A549 (cell line): Measurements from ENCODE around the gene GARIN1A. TPM values are rescaled to one million over a fixed set of nuclear protein-coding genes. Genes with fewer than 3 reads are reported as not detected.

Source experiments
- ATAC-seq, 2 experiments: fragments of 200-7000 bp in 1 of 2; fragments of >200 bp in 1 of 2; cut with Nextera tagmentation in 1 of 2; cut with Tn5 transposase in 1 of 2; 3 replicates each; pipeline versions ENCODE4 v1.8.0 to v1.9.1; 2018 to 2020; ENCODE audit warnings: mild to moderate bottlenecking in 1 of 2, moderate library complexity in 1 of 2
- CTCF ChIA-PET: fragments of 300-600 bp; sonication (Branson Sonifier 250); formaldehyde crosslinking; extraction: SDS; loops from one replicate; lab custom pipeline; 2021; ENCODE audit warnings: antibody characterized with exemption, inconsistent platforms; lab: Yijun Ruan, JAX
- POLR2A ChIA-PET: fragments of 350-600 bp; formaldehyde crosslinking; extraction: SDS; loops from one replicate; lab custom pipeline; 2021; ENCODE audit warnings: antibody characterized with exemption, inconsistent platforms; lab: Yijun Ruan, JAX
- DNase-seq, 2 experiments: peaks; one replicate each; pipeline versions ENCODE4 v3.0.0 to v3.0.0-alpha.2; 2011 to 2016; ENCODE audit warnings: low read depth in 1 of 2, low spot score in 1 of 2
- FAIRE-seq: peaks from 2 replicates; lab custom pipeline; 2011; peaks lifted over from hg19 to GRCh38; lab: Jason Lieb, UNC
- H3K27ac ChIP-seq, 2 experiments: fragments of >200 bp; sonication (Bioruptor Twin); formaldehyde crosslinking; 3 replicates each; pipeline ENCODE4 v1.5.1; 2016 to 2017
- H3K4me1 ChIP-seq: fragments of >200 bp; sonication (Bioruptor Twin); formaldehyde crosslinking; 3 replicates; pipeline ENCODE4 v1.6.1; 2016
- H3K4me2 ChIP-seq: fragments of >200 bp; sonication (Bioruptor Twin); formaldehyde crosslinking; 3 replicates; pipeline ENCODE4 v1.6.1; 2016
- H3K4me3 ChIP-seq: fragments of >200 bp; sonication (Bioruptor Twin); formaldehyde crosslinking; 3 replicates; pipeline ENCODE4 v1.5.1; 2016
- H3K9me3 ChIP-seq: fragments of >200 bp; sonication (Bioruptor Twin); formaldehyde crosslinking; 3 replicates; pipeline ENCODE4 v1.6.1; 2016
- BHLHE40 ChIP-seq: IDR thresholded peaks from 2 replicates; pipeline ENCODE4 v1.6.1; 2012; ENCODE audit warnings: low read depth, low read length, inconsistent platforms
- CBX2 ChIP-seq: fragments of 200-600 bp; sonication (generic); IDR thresholded peaks from 2 replicates; pipeline ENCODE4 v1.6.1; 2016; ENCODE audit warnings: low read depth, mild to moderate bottlenecking, borderline replicate concordance
- CEBPB ChIP-seq, 2 experiments: fragments of >200 bp in 1 of 2; sonication (Bioruptor Twin) in 1 of 2; formaldehyde crosslinking in 1 of 2; IDR thresholded peaks; 2 replicates each; pipeline ENCODE4 v1.6.1; 2012 to 2016
- CTCF ChIP-seq: fragments of >200 bp; sonication (Bioruptor Twin); formaldehyde crosslinking; IDR thresholded peaks from 3 replicates; pipeline ENCODE4 v1.5.1; 2016
- E2F6 ChIP-seq: IDR thresholded peaks from 2 replicates; pipeline ENCODE4 v1.6.1; 2012; ENCODE audit warnings: low read depth, borderline replicate concordance
- ESRRA ChIP-seq: fragments of 150-350 bp; IDR thresholded peaks from 2 replicates; pipeline ENCODE4 v1.6.1; 2014; ENCODE audit warnings: mild to moderate bottlenecking, low read length, borderline replicate concordance
- FOXS1 ChIP-seq: fragments of 250-450 bp; sonication (Bioruptor Pico); IDR thresholded peaks from 2 replicates; pipeline ENCODE4 v1.5.0; 2020; ENCODE audit warnings: mild to moderate bottlenecking, moderate library complexity
- HDAC2 ChIP-seq: fragments of 200-600 bp; sonication (generic); IDR thresholded peaks from 2 replicates; pipeline ENCODE4 v1.6.1; 2016
- JUN ChIP-seq, 2 experiments: fragments of >200 bp; sonication (Bioruptor Twin); formaldehyde crosslinking; IDR thresholded peaks; 2 replicates in 1 of 2; 3 replicates in 1 of 2; pipeline ENCODE4 v1.6.1; 2016 to 2017
- JUNB ChIP-seq: fragments of >200 bp; sonication (Bioruptor Twin); formaldehyde crosslinking; IDR thresholded peaks from 2 replicates; pipeline ENCODE4 v1.6.1; 2016
- KDM1A ChIP-seq: fragments of 200-600 bp; sonication (generic); IDR thresholded peaks from 2 replicates; pipeline ENCODE4 v1.6.1; 2016; ENCODE audit warnings: low read depth, mild to moderate bottlenecking
- KDM5A ChIP-seq: fragments of 200-600 bp; sonication (generic); IDR thresholded peaks from 2 replicates; pipeline ENCODE4 v1.6.1; 2016; ENCODE audit warnings: antibody characterized with exemption, mild to moderate bottlenecking
- MAFK ChIP-seq: fragments of 450-650 bp; IDR thresholded peaks from 2 replicates; pipeline ENCODE4 v1.6.1; 2014; ENCODE audit not compliant: partially characterized antibody
- MYC ChIP-seq: IDR thresholded peaks from 2 replicates; pipeline ENCODE4 v1.6.1; 2012; ENCODE audit warnings: mild to moderate bottlenecking, inconsistent platforms, low read length, improper control_type of control experiment, borderline replicate concordance
- POLR2AphosphoS2 ChIP-seq: conservative IDR thresholded peaks from 2 replicates; pipeline ENCODE4 v1.6.1; 2012; ENCODE audit warnings: low read length, improper control_type of control experiment, inconsistent platforms
- SREBF2 ChIP-seq: fragments of 450-650 bp; IDR thresholded peaks from 2 replicates; pipeline ENCODE4 v1.6.1; 2014; ENCODE audit warnings: mild to moderate bottlenecking, moderate library complexity
- TFCP2L1 ChIP-seq: fragments of 250-450 bp; sonication (Bioruptor Pico); IDR thresholded peaks from 2 replicates; pipeline ENCODE4 v1.5.0; 2021; ENCODE audit warnings: mild to moderate bottlenecking
- TP53 ChIP-seq: fragments of 250-450 bp; sonication (Bioruptor Pico); IDR thresholded peaks from 2 replicates; pipeline ENCODE4 v1.5.0; 2021; ENCODE audit warnings: mild to moderate bottlenecking, moderate library complexity
- ZC3H11A ChIP-seq: fragments of 450-650 bp; IDR thresholded peaks from 2 replicates; pipeline ENCODE4 v1.6.1; 2014; ENCODE audit warnings: antibody characterized with exemption, mild to moderate bottlenecking
- ZNF302 ChIP-seq: fragments of 250-450 bp; sonication (Bioruptor Pico); IDR thresholded peaks from 2 replicates; pipeline ENCODE4 v1.9.0; 2021; ENCODE audit warnings: inconsistent platforms, mild to moderate bottlenecking, moderate library complexity
- WGBS: methylation state at CpG from one replicate; pipeline ENCODE4 v1.1.6; 2017; ENCODE audit errors: missing lambda C conversion rate; 5-methylcytosine and 5-hydroxymethylcytosine counted together
- polyA plus RNA-seq, 4 experiments: library from polyadenylated mRNA; depleted of rRNA in 3 of 4; stranded (reverse); fragments of >200 nt; fragmentation: RNase III in 1 of 4; extraction: RNeasy Plus Mini Kit Qiagen cat#74134 plus additional on column Dnase treatment in 1 of 4; gene quantifications; 2 replicates in 3 of 4; 3 replicates in 1 of 4; pipeline ENCODE4 v1.2.3, GENCODE V29; 2011 to 2017
- TF ChIP-seq, protein P1 (sequence below): fragments of 200-600 bp; sonication (generic); IDR thresholded peaks from 2 replicates; pipeline ENCODE4 v1.6.1; 2016; ENCODE audit warnings: antibody characterized with exemption, mild to moderate bottlenecking, moderate library complexity
- TF ChIP-seq, protein P2 (sequence below): fragments of >200 bp; sonication (Bioruptor Twin); formaldehyde crosslinking; IDR thresholded peaks from 3 replicates; pipeline ENCODE4 v1.6.1; 2016
- TF ChIP-seq, protein P3 (sequence below): IDR thresholded peaks from 2 replicates; pipeline ENCODE4 v1.6.1; 2012

The GARIN1A gene
- polyA plus RNA-seq, 2 of the 4 experiments (the other 2 are of a cell fraction): 0.30 to 0.37 TPM

GRCh38 chr7:128710481-128710880 lies 38.4 kb downstream of the GARIN1A start:
- no peak for DNase-seq
- TF ChIP-seq CEBPB (IDR thresholded peaks at IDR 0.05) (0 out of 4 replicates have a peak, but pooled peaks of 1 of the 2 experiments have one; percentile 9), ZC3H11A (no peak)
- TF ChIP-seq, all 56 proteins: peak for 1
- Histone ChIP-seq H3K4me3 (no peak overlapping the region), H3K27ac (no peak overlapping the region), H3K4me1 (no peaks in the 10 kb centered on the region), H3K9me3 (no peaks in the 10 kb centered on the region), H3K4me2 (no peak overlapping the region)
- ChIA-PET CTCF (interaction anchor here (0.6 to 1.5 kb wide), 2 partner anchors 30 to 285 kb away, joined by 3 read pairs; no protein-coding TSS in a partner anchor), POLR2A (no interaction called here)
- WGBS: 79% methylated on average over 6 of the region's 6 CpGs
- FAIRE-seq (no peak), ATAC-seq (no peak)

DNA sequence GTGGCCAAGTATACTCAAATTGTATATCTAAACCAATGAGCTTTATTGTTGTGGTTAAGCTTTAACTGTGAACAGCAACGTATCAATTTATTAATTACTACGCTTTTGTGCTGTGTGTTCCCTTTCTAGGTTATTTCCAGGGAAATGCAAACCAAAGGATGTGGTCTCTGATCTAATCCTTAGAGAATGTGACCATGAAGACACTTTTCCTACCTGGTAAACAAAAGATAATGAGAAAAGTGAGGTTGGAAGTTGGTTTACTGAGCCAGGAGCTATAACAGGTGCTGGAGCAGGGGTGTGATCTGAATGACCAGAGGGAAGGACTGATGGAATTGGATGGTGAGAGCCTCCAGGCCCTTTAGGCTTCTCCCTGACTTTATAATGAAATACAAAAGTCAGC lies 41.7 kb downstream of the GARIN1A start:
- no peak overlapping the region for H3K4me3 ChIP-seq
- no peaks in the 10 kb centered on the region for H3K9me3 ChIP-seq
- no peaks in the 10 kb centered on the region for H3K4me1 ChIP-seq
- no peak overlapping the region for H3K27ac ChIP-seq
- no peak for DNase-seq
- POLR2A ChIA-PET: no interaction called here
- no peak overlapping the region for H3K4me2 ChIP-seq
- TF ChIP-seq CTCF (no peak), JUNB (no peak), CBX2 (no peak), MAFK (no peak), POLR2AphosphoS2 (no peak), SREBF2 (no peak), MYC (no peak), TP53 (CRISPR knock-in tag) (no peak), HDAC2 (no peak), JUN (IDR thresholded peaks at IDR 0.05) (no peak), ZNF302 (CRISPR knock-in tag) (no peak)
- TF ChIP-seq, protein P1, sequence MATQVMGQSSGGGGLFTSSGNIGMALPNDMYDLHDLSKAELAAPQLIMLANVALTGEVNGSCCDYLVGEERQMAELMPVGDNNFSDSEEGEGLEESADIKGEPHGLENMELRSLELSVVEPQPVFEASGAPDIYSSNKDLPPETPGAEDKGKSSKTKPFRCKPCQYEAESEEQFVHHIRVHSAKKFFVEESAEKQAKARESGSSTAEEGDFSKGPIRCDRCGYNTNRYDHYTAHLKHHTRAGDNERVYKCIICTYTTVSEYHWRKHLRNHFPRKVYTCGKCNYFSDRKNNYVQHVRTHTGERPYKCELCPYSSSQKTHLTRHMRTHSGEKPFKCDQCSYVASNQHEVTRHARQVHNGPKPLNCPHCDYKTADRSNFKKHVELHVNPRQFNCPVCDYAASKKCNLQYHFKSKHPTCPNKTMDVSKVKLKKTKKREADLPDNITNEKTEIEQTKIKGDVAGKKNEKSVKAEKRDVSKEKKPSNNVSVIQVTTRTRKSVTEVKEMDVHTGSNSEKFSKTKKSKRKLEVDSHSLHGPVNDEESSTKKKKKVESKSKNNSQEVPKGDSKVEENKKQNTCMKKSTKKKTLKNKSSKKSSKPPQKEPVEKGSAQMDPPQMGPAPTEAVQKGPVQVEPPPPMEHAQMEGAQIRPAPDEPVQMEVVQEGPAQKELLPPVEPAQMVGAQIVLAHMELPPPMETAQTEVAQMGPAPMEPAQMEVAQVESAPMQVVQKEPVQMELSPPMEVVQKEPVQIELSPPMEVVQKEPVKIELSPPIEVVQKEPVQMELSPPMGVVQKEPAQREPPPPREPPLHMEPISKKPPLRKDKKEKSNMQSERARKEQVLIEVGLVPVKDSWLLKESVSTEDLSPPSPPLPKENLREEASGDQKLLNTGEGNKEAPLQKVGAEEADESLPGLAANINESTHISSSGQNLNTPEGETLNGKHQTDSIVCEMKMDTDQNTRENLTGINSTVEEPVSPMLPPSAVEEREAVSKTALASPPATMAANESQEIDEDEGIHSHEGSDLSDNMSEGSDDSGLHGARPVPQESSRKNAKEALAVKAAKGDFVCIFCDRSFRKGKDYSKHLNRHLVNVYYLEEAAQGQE: no peak
- TF ChIP-seq, all 56 proteins: peak for 0
- FAIRE-seq (no peak), ATAC-seq (no peak)
- 86% methylated on average over 2 of the region's 2 CpGs for WGBS
- CTCF ChIA-PET: interaction anchor here (1.2 to 1.7 kb wide), 2 partner anchors 11 to 14 kb away, joined by 3 to 5 read pairs; no protein-coding TSS in a partner anchor

DNA sequence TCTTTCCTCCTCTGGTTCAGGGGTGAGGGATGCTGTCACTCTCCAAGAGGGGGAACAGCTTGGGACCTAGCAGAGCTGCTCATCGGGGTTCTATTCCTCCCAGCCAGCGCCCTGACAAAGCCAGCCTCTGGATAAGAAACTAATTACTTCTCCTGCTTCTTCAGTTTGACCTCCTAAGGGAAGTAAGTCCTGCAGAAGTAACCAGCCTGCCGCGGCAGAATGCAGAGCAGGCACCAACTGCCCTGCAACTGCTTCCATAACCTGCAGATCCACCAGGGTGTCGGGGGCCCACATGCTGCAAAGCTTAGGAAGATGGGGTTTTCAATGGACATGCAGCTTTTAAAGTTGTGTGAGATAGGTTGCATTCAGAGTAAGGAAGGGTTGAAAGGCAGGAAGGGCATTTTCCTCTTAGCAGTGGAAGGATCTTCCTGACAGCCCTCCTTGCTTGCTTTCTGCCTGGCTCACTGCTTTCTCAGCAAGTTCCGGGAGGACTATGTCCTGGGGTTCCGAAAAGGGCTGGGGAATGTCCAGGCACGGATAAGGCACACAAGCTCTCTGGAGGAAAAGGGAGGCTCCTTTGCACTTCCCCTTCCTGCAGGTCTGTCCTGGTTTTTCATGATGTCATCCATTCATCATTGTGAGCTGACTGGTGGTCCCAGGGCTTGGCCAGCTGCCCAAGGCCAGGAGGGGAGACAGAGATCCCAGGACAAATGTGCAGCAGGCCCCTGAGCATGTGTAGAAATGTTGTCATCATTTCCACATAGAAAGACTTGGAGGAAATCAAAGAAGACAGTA lies 42.8 kb downstream of the GARIN1A start:
- FAIRE-seq: no peak
- 62% methylated on average over 8 of the region's 8 CpGs for WGBS
- Histone ChIP-seq H3K27ac (no peak overlapping the region), H3K4me2 (no peak overlapping the region), H3K4me1 (no peaks in the 10 kb centered on the region), H3K9me3 (no peaks in the 10 kb centered on the region), H3K4me3 (no peak overlapping the region)
- POLR2A ChIA-PET: no interaction called here
- no peak for TF ChIP-seq E2F6
- no peak for TF ChIP-seq BHLHE40
- TF ChIP-seq KDM5A: no peak
- no peak for TF ChIP-seq ESRRA
- no peak for TF ChIP-seq KDM1A
- no peak for TF ChIP-seq TFCP2L1 (CRISPR knock-in tag)
- TF ChIP-seq SREBF2: no peak
- no peak for TF ChIP-seq FOXS1 (CRISPR knock-in tag)
- TF ChIP-seq ZC3H11A: no peak
- TF ChIP-seq, protein P2, sequence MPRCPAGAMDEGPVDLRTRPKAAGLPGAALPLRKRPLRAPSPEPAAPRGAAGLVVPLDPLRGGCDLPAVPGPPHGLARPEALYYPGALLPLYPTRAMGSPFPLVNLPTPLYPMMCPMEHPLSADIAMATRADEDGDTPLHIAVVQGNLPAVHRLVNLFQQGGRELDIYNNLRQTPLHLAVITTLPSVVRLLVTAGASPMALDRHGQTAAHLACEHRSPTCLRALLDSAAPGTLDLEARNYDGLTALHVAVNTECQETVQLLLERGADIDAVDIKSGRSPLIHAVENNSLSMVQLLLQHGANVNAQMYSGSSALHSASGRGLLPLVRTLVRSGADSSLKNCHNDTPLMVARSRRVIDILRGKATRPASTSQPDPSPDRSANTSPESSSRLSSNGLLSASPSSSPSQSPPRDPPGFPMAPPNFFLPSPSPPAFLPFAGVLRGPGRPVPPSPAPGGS: no peak
- TF ChIP-seq, protein P3, sequence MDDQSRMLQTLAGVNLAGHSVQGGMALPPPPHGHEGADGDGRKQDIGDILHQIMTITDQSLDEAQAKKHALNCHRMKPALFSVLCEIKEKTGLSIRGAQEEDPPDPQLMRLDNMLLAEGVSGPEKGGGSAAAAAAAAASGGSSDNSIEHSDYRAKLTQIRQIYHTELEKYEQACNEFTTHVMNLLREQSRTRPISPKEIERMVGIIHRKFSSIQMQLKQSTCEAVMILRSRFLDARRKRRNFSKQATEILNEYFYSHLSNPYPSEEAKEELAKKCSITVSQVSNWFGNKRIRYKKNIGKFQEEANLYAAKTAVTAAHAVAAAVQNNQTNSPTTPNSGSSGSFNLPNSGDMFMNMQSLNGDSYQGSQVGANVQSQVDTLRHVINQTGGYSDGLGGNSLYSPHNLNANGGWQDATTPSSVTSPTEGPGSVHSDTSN: no peak
- CTCF ChIA-PET: interaction anchor here (0.6 to 1.7 kb wide), 4 partner anchors 15 to 34 kb away, joined by 3 to 5 read pairs (median 3); no protein-coding TSS in a partner anchor
- no peak for DNase-seq
- ATAC-seq: no peak
